OCI-LY1 (cell line): ENCODE measurements around the gene SNAP25.

ENCODE experiments used
- H2AFZ ChIP-seq: fragments of 200-600 bp; sonication (generic), shearing (Covaris generic); 2 replicates; pipeline ENCODE4 v1.6.0; 2014; ENCODE audit warnings: antibody characterized with exemption, mild to moderate bottlenecking, low read length
- H3F3A ChIP-seq: fragments of 200-600 bp; sonication (generic), shearing (Covaris generic); 2 replicates; pipeline ENCODE4 v1.6.0; 2014; ENCODE audit warnings: mild to moderate bottlenecking, antibody characterized with exemption, low read length, moderate library complexity; ENCODE audit not compliant: insufficient read depth
- H3K27ac ChIP-seq: fragments of 200-600 bp; sonication (generic); 2 replicates; pipeline ENCODE4 v1.5.1; 2014; ENCODE audit warnings: low read length, mixed run types, mild to moderate bottlenecking, low read depth; ENCODE audit not compliant: poor library complexity, severe bottlenecking
- H3K27me3 ChIP-seq: fragments of 200-600 bp; sonication (generic); 2 replicates; pipeline ENCODE4 v1.6.0; 2014; ENCODE audit warnings: antibody characterized with exemption, mild to moderate bottlenecking, low read length, moderate library complexity; ENCODE audit not compliant: insufficient read depth
- H3K36me3 ChIP-seq: fragments of 200-600 bp; sonication (generic); 2 replicates; pipeline ENCODE4 v1.6.1; 2014; ENCODE audit warnings: mild to moderate bottlenecking, antibody characterized with exemption, low read length, moderate library complexity, mixed read lengths; ENCODE audit not compliant: insufficient read depth
- H3K4me1 ChIP-seq: fragments of 200-600 bp; sonication (generic); 2 replicates; pipeline ENCODE4 v1.5.1; 2014; ENCODE audit warnings: mild to moderate bottlenecking, low read length, moderate library complexity; ENCODE audit not compliant: insufficient read depth, severe bottlenecking
- H3K4me2 ChIP-seq: fragments of 200-600 bp; sonication (generic), shearing (Covaris generic); 2 replicates; pipeline ENCODE4 v1.6.1; 2014; ENCODE audit warnings: low read length
- H3K4me3 ChIP-seq: fragments of 200-600 bp; sonication (generic); 2 replicates; pipeline ENCODE4 v1.5.1; 2014; ENCODE audit warnings: low read length, low read depth, mild to moderate bottlenecking, mixed read lengths; ENCODE audit not compliant: poor library complexity, severe bottlenecking
- H3K79me2 ChIP-seq: fragments of 200-600 bp; shearing (Covaris generic); 2 replicates; pipeline ENCODE4 v1.6.1; 2016; ENCODE audit warnings: mixed run types, low read length, mixed read lengths; ENCODE audit not compliant: insufficient read depth
- H3K9ac ChIP-seq: fragments of 200-600 bp; sonication (generic), shearing (Covaris generic); 2 replicates; pipeline ENCODE4 v1.6.1; 2014; ENCODE audit warnings: mild to moderate bottlenecking, low read length, mixed read lengths
- H3K9me2 ChIP-seq: fragments of 200-600 bp; sonication (generic), shearing (Covaris generic); 2 replicates; pipeline ENCODE4 v1.6.1; 2014; ENCODE audit warnings: low read depth, mild to moderate bottlenecking, low read length, mixed read lengths
- H3K9me3 ChIP-seq: fragments of 200-600 bp; shearing (Covaris generic); 2 replicates; pipeline ENCODE4 v1.6.1; 2014; ENCODE audit warnings: low read length, mixed read lengths
- H4K20me1 ChIP-seq: fragments of 200-600 bp; sonication (generic), shearing (Covaris generic); 2 replicates; pipeline ENCODE4 v1.6.0; 2016; ENCODE audit warnings: mild to moderate bottlenecking, low read length; ENCODE audit not compliant: insufficient read depth
- EZH2 ChIP-seq: fragments of 200-600 bp; sonication (generic), shearing (Covaris generic); IDR thresholded peaks from 2 replicates; pipeline ENCODE4 v1.8.0; 2017; ENCODE audit warnings: borderline replicate concordance, mixed run types, mild to moderate bottlenecking, antibody characterized with exemption, low read length, moderate library complexity, mixed read lengths
- TF ChIP-seq, protein P1 (sequence below): fragments of 200-600 bp; sonication (generic), shearing (Covaris generic); IDR thresholded peaks from 2 replicates; pipeline ENCODE4 v1.5.1; 2017; ENCODE audit warnings: mild to moderate bottlenecking, antibody characterized with exemption, low read length, moderate library complexity, mixed read lengths

Gene SNAP25

DNA sequence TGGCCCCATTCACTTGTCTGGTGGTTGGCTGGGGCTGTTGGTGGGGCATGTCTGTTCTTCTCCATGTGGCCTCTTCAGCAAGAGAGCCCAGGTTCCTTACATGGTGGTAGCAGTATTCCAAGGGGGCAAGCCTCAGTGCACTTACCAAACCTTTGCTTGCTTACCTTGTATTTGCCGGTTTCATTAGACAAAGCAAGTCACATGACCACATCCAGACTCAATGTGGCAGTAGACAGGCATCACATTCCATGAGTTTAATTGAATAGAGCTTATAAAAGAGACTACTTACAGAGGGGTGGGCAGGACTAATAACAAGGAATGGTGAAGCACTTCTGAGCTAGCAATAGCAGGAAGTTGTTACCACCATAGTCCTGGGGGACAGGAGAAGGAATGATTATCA, 78.6 kb downstream of the SNAP25 start:
- Histone ChIP-seq H3K4me2 (no peak overlapping the region), H3K4me3 (no peak overlapping the region), H4K20me1 (no peaks in the 10 kb centered on the region), H2AFZ (no peak overlapping the region), H3K4me1 (no peaks in the 10 kb centered on the region), H3K36me3 (no peaks in the 10 kb centered on the region), H3K79me2 (no peaks in the 10 kb centered on the region), H3K9me3 (no peaks in the 10 kb centered on the region), H3K9me2 (no peaks in the 10 kb centered on the region), H3F3A (no peaks in the 10 kb centered on the region), H3K27me3 (no peaks in the 10 kb centered on the region), H3K27ac (no peak overlapping the region), H3K9ac (no peak overlapping the region)
- TF ChIP-seq, protein P1, sequence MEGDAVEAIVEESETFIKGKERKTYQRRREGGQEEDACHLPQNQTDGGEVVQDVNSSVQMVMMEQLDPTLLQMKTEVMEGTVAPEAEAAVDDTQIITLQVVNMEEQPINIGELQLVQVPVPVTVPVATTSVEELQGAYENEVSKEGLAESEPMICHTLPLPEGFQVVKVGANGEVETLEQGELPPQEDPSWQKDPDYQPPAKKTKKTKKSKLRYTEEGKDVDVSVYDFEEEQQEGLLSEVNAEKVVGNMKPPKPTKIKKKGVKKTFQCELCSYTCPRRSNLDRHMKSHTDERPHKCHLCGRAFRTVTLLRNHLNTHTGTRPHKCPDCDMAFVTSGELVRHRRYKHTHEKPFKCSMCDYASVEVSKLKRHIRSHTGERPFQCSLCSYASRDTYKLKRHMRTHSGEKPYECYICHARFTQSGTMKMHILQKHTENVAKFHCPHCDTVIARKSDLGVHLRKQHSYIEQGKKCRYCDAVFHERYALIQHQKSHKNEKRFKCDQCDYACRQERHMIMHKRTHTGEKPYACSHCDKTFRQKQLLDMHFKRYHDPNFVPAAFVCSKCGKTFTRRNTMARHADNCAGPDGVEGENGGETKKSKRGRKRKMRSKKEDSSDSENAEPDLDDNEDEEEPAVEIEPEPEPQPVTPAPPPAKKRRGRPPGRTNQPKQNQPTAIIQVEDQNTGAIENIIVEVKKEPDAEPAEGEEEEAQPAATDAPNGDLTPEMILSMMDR: no peak
- no peak for TF ChIP-seq EZH2

DNA sequence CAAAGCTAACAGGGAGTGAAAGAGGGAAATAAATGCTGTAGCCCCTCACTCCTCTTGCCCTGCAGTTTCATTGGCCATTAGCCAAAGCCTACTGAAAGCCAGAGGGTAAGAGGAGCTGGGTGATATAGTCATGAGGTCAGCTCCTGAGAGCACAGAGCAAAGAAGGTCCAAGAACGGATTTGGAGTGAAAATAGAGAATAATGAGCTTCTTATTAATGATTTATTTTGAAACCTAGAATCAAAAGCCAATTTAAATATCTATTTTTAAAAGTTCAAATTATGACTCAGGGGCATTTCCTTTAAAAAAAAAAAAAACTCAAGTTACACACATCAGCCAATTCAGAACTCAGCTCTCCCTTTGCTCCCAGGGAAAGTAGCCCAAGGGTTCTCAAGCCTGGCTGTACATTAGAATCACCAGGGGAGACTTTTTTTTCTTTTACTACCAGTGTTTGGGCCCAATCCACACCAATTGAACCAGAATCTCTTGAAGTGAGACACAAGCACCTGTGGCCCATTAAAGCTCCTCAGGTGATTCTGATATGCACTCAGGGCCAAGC, 79.1 kb downstream of the SNAP25 start:
- Histone ChIP-seq H4K20me1 (no peaks in the 10 kb centered on the region), H2AFZ (no peak overlapping the region), H3K9me3 (no peaks in the 10 kb centered on the region), H3K36me3 (no peaks in the 10 kb centered on the region), H3K9ac (no peak overlapping the region), H3K4me2 (no peak overlapping the region), H3K4me3 (no peak overlapping the region), H3F3A (no peaks in the 10 kb centered on the region), H3K27me3 (no peaks in the 10 kb centered on the region), H3K4me1 (no peaks in the 10 kb centered on the region), H3K27ac (no peak overlapping the region), H3K9me2 (no peaks in the 10 kb centered on the region), H3K79me2 (no peaks in the 10 kb centered on the region)
- TF ChIP-seq EZH2: no peak
- TF ChIP-seq, protein P1: no peak

DNA sequence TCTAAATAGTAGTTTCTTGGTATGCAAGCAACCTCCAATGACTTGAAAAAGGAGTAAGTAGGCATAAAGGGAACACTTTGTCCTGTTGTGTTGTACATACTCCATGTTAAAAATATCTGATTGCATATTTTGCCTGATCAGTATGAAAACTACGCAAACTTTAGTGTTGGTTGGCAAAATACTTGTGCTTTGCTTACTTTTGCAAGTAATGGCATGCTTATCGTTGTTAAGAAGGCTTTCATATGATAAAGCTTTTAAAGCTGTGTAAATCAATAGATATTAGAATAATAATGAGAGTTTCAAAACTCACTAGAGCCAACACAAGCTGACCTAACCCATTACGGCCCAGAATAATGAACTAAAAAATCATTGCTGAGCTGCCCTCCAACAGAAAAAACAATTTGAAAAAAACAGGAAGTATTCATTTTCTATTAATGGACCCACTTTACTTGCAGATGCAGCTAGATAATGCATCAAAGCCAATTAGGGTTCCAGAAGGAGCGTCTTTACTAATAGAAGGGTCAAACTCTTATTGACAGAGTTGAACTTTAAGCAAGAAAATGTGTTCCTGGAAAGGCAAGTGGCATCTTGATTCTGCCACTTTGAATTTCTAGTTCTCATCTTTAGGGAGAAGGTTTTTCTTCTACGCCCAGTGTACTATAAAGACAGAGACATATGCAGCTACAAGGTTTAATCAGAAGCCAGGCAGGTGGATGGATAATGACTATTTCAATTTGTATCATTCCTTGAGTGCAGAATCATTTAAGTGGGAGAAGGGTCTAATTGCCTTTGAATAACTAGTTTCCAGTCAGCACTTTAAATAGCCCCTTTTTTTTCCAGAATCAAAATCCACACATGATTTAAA, 82.2 kb downstream of the SNAP25 start:
- no peak overlapping the region for H3K4me2 ChIP-seq
- H3K9ac ChIP-seq: no peak overlapping the region
- H3K79me2 ChIP-seq: no peaks in the 10 kb centered on the region
- no peak overlapping the region for H2AFZ ChIP-seq
- H3K4me3 ChIP-seq: no peak overlapping the region
- no peaks in the 10 kb centered on the region for H3K27me3 ChIP-seq
- H3F3A ChIP-seq: no peaks in the 10 kb centered on the region
- no peak overlapping the region for H3K27ac ChIP-seq
- no peaks in the 10 kb centered on the region for H3K9me2 ChIP-seq
- no peaks in the 10 kb centered on the region for H3K36me3 ChIP-seq
- no peaks in the 10 kb centered on the region for H3K4me1 ChIP-seq
- H4K20me1 ChIP-seq: no peaks in the 10 kb centered on the region
- TF ChIP-seq EZH2: no peak
- TF ChIP-seq, protein P1: no peak
- H3K9me3 ChIP-seq: no peaks in the 10 kb centered on the region
